IMR-90 (cell line): ENCODE results near the gene DNAJC4. TPM values are rescaled to one million over a fixed set of nuclear protein-coding genes. Genes with fewer than 3 reads are reported as not detected.
A peak's percentile ranks its signal among the peaks of the same experiment; 100 is the strongest.

Source experiments
- ATAC-seq: fragments of 200-7000 bp; cut with Tn5 transposase; 2 replicates; pipeline ENCODE4 v1.9.1; 2020; ENCODE audit warnings: low read depth, mild to moderate bottlenecking, moderate library complexity
- BruUV-seq: library from RNA; stranded (reverse); fragments of 400-500 nt; replicated peaks from 2 replicates; lab custom pipeline; 2021; lab: Mats Ljungman, UMichigan
- CTCF ChIA-PET: fragments of 300-600 bp; formaldehyde crosslinking; extraction: SDS; loops from one replicate; lab custom pipeline; 2021; ENCODE audit warnings: antibody characterized with exemption; lab: Yijun Ruan, JAX
- POLR2A ChIA-PET: fragments of 300-600 bp; sonication (Branson Sonifier 250); formaldehyde crosslinking; loops from one replicate; lab custom pipeline; 2022; ENCODE audit warnings: antibody characterized with exemption; ENCODE audit not compliant: unreplicated experiment; lab: Charles Lee
- DNase-seq: peaks from one replicate; pipeline ENCODE4 v3.0.0; 2013
- H2AFZ ChIP-seq: replicated peaks from 2 replicates; pipeline ENCODE3; 2013; ENCODE audit warnings: low read length, mild to moderate bottlenecking; ENCODE audit not compliant: poor library complexity
- H2AK5ac ChIP-seq: 2 replicates; pipeline ENCODE4 v1.6.1; 2013; ENCODE audit warnings: low read depth, low read length, inconsistent platforms
- H2AK9ac ChIP-seq: replicated peaks from 2 replicates; pipeline ENCODE3; 2013; ENCODE audit warnings: mild to moderate bottlenecking, low read depth, low read length, moderate library complexity; ENCODE audit not compliant: poor library complexity
- H2BK120ac ChIP-seq: 2 replicates; pipeline ENCODE4 v1.6.1; 2013; ENCODE audit warnings: low read depth, low read length, inconsistent platforms
- H2BK15ac ChIP-seq: 3 replicates; pipeline ENCODE4 v1.6.1; 2013; ENCODE audit warnings: low read depth, low read length, inconsistent platforms
- H2BK20ac ChIP-seq: 2 replicates; pipeline ENCODE4 v1.6.1; 2013; ENCODE audit warnings: low read depth, mild to moderate bottlenecking, inconsistent platforms, low read length, moderate library complexity
- H2BK5ac ChIP-seq: 2 replicates; pipeline ENCODE4 v1.6.1; 2013; ENCODE audit warnings: mild to moderate bottlenecking, low read depth, low read length, inconsistent platforms; ENCODE audit not compliant: poor library complexity, severe bottlenecking
- H3K14ac ChIP-seq: replicated peaks from 2 replicates; pipeline ENCODE4 v1.6.1; 2013; ENCODE audit warnings: low read depth, low read length, inconsistent platforms
- H3K18ac ChIP-seq: 2 replicates; pipeline ENCODE4 v1.6.1; 2013; ENCODE audit warnings: low read depth, low read length, control low read depth
- H3K23ac ChIP-seq: 2 replicates; pipeline ENCODE4 v1.6.1; 2013; ENCODE audit warnings: low read depth, low read length, inconsistent platforms
- H3K27ac ChIP-seq: 2 replicates; pipeline ENCODE4 v1.5.1; 2013; ENCODE audit warnings: mild to moderate bottlenecking, control low read depth, low read length; ENCODE audit not compliant: insufficient read depth
- H3K27me3 ChIP-seq: 2 replicates; pipeline ENCODE4 v1.6.1; 2013; ENCODE audit warnings: low read length; ENCODE audit not compliant: control insufficient read depth, insufficient read depth
- H3K36me3 ChIP-seq: 2 replicates; pipeline ENCODE4 v1.6.1; 2013; ENCODE audit warnings: low read length, mixed read lengths; ENCODE audit not compliant: control insufficient read depth, insufficient read depth
- H3K4ac ChIP-seq: 2 replicates; pipeline ENCODE4 v1.6.1; 2013; ENCODE audit warnings: low read depth, low read length, inconsistent platforms
- H3K4me1 ChIP-seq: 2 replicates; pipeline ENCODE4 v1.6.1; 2013; ENCODE audit warnings: low read length, mixed read lengths; ENCODE audit not compliant: control insufficient read depth, insufficient read depth
- H3K4me2 ChIP-seq: 2 replicates; pipeline ENCODE4 v1.6.1; 2013; ENCODE audit warnings: low read depth, mild to moderate bottlenecking, control low read depth, low read length, moderate library complexity
- H3K4me3 ChIP-seq: 2 replicates; pipeline ENCODE4 v1.5.1; 2013; ENCODE audit warnings: low read depth, mild to moderate bottlenecking, control low read depth, low read length, moderate library complexity; ENCODE audit not compliant: insufficient read depth
- H3K56ac ChIP-seq: 2 replicates; pipeline ENCODE4 v1.6.1; 2013; ENCODE audit warnings: low read length, inconsistent platforms; ENCODE audit not compliant: insufficient read depth; ENCODE audit errors: extremely low read depth
- H3K79me1 ChIP-seq, 2 experiments: 2 replicates each; pipeline ENCODE4 v1.6.1; 2013; ENCODE audit warnings: low read length in 2 of 2, inconsistent platforms in 1 of 2, low read depth in 1 of 2
- H3K9ac ChIP-seq: 2 replicates; pipeline ENCODE4 v1.6.1; 2013; ENCODE audit warnings: low read depth, low read length, control low read depth
- H3K9me1 ChIP-seq: 2 replicates; pipeline ENCODE4 v1.6.1; 2013; ENCODE audit warnings: low read length, inconsistent platforms; ENCODE audit not compliant: insufficient read depth
- H3K9me3 ChIP-seq: 2 replicates; pipeline ENCODE4 v1.6.1; 2013; ENCODE audit warnings: low read length; ENCODE audit not compliant: control insufficient read depth, insufficient read depth
- H4K20me1 ChIP-seq: 2 replicates; pipeline ENCODE4 v1.6.1; 2013; ENCODE audit warnings: low read length, inconsistent platforms; ENCODE audit not compliant: insufficient read depth
- H4K5ac ChIP-seq: 2 replicates; pipeline ENCODE4 v1.6.1; 2013; ENCODE audit warnings: mild to moderate bottlenecking, low read depth, low read length, control low read depth
- H4K8ac ChIP-seq, 2 experiments: 2 replicates each; pipeline ENCODE4 v1.6.1; 2013; ENCODE audit warnings: low read depth in 2 of 2, low read length in 2 of 2, control low read depth in 1 of 2, inconsistent platforms in 1 of 2
- H4K91ac ChIP-seq: 2 replicates; pipeline ENCODE4 v1.6.1; 2013; ENCODE audit warnings: low read depth, low read length, inconsistent platforms; ENCODE audit not compliant: insufficient read depth
- BHLHE40 ChIP-seq: fragments of 150-350 bp; IDR thresholded peaks from 2 replicates; pipeline ENCODE4 v1.6.1; 2016; ENCODE audit warnings: mild to moderate bottlenecking, low read depth, low read length
- CEBPB ChIP-seq: IDR thresholded peaks from 2 replicates; pipeline ENCODE4 v1.6.1; 2012; ENCODE audit warnings: low read depth, low read length, improper control_type of control experiment
- CHD1 ChIP-seq: IDR thresholded peaks from 2 replicates; pipeline ENCODE4 v1.6.1; 2012; ENCODE audit warnings: low read depth, low read length, improper control_type of control experiment
- CTCF ChIP-seq: conservative IDR thresholded peaks from 2 replicates; pipeline ENCODE4 v1.5.1; 2012; ENCODE audit warnings: mild to moderate bottlenecking, low read depth, low read length, improper control_type of control experiment
- MAFK ChIP-seq: IDR thresholded peaks from 2 replicates; pipeline ENCODE4 v1.6.1; 2012; ENCODE audit warnings: low read depth, low read length, improper control_type of control experiment
- MAZ ChIP-seq: IDR thresholded peaks from 2 replicates; pipeline ENCODE4 v1.6.1; 2012; ENCODE audit warnings: low read depth, mild to moderate bottlenecking, low read length, improper control_type of control experiment, moderate library complexity, borderline replicate concordance
- MXI1 ChIP-seq: IDR thresholded peaks from 2 replicates; pipeline ENCODE4 v1.6.1; 2012; ENCODE audit warnings: low read depth, mild to moderate bottlenecking, low read length, moderate library complexity, borderline replicate concordance
- NFE2L2 ChIP-seq: fragments of 150-350 bp; IDR thresholded peaks from 2 replicates; pipeline ENCODE4 v1.6.1; 2016; ENCODE audit warnings: low read depth, mild to moderate bottlenecking, low read length
- POLR2A ChIP-seq: IDR thresholded peaks from 2 replicates; pipeline ENCODE4 v1.6.1; 2012; ENCODE audit warnings: mild to moderate bottlenecking, low read depth, low read length
- RAD21 ChIP-seq: IDR thresholded peaks from 2 replicates; pipeline ENCODE4 v1.6.1; 2012; ENCODE audit warnings: low read length, improper control_type of control experiment
- RCOR1 ChIP-seq: IDR thresholded peaks from 2 replicates; pipeline ENCODE4 v1.6.1; 2012; ENCODE audit warnings: mild to moderate bottlenecking, low read length, improper control_type of control experiment; ENCODE audit not compliant: insufficient replicate concordance
- RFX5 ChIP-seq: IDR thresholded peaks from 2 replicates; pipeline ENCODE4 v1.8.0; 2012; ENCODE audit warnings: low read depth, mild to moderate bottlenecking, low read length, moderate library complexity
- USF2 ChIP-seq: fragments of 150-350 bp; IDR thresholded peaks from 2 replicates; pipeline ENCODE4 v1.6.1; 2017; ENCODE audit warnings: mild to moderate bottlenecking, antibody characterized with exemption, low read length, low read depth
- WGBS, 2 experiments: methylation state at CpG; one replicate each; pipeline versions ENCODE4 v1.1.5 to v1.1.7; 2013; ENCODE audit warnings: missing lambda C conversion rate in 2 of 2; ENCODE audit not compliant: insufficient read length in 1 of 2; ENCODE audit errors: extremely low coverage in 2 of 2; 5-methylcytosine and 5-hydroxymethylcytosine counted together
- dilution Hi-C: fragments of 300-500 bp; cut with HindIII; formaldehyde crosslinking; loops from one replicate; pipeline ENCODE4 v1.14.3; 2018; ENCODE audit warnings: low sequenced_read_pairs; ENCODE audit not compliant: unreplicated experiment
- in situ Hi-C: fragments of 300-500 bp; cut with MboI; formaldehyde crosslinking; loops from 3 replicates; pipeline ENCODE4 v1.14.3; 2019; ENCODE audit warnings: low sequenced_read_pairs, inconsistent platforms, mixed read lengths
- intact Hi-C: fragments of 100-400 bp; cut with micrococcal nuclease; formaldehyde crosslinking; loops from 2 replicates; pipeline ENCODE4 v1.10.0; 2022
- polyA plus RNA-seq, 3 experiments: library from polyadenylated mRNA; depleted of rRNA; stranded (reverse); fragments of >200 nt; gene quantifications; 2 replicates each; pipeline ENCODE4 v1.2.3, GENCODE V29; 2012; ENCODE audit warnings: low replicate concordance in 1 of 3
- total RNA-seq: library from RNA; depleted of rRNA; stranded (reverse); fragments of >200 nt; gene quantifications from 2 replicates; pipeline ENCODE4 v1.2.3, GENCODE V29; 2012
- TF ChIP-seq, protein P1 (sequence below): fragments of 150-350 bp; IDR thresholded peaks from 2 replicates; pipeline ENCODE4 v1.6.1; 2016; ENCODE audit warnings: low read depth, mild to moderate bottlenecking, low read length, moderate library complexity, borderline replicate concordance

DNAJC4 gene
- total and polyA plus RNA-seq, 2 of the 4 experiments (the other 2 are of a cell fraction): 2.2 to 22.8 TPM

- intact Hi-C loops (loop anchor here (1.0 kb wide), 1 partner anchor 50 kb away; no protein-coding TSS in a partner anchor), dilution Hi-C loops (no loop called here), in situ Hi-C loops (no loop called here)
- Histone ChIP-seq H3K14ac (peak within 1 kb of the TSS; percentile 97), H4K5ac (peak within 1 kb of the TSS; percentile 92), H3K9ac (peak within 1 kb of the TSS; percentile 97), H3K27me3 (no peaks in the 10 kb centered on the region), H4K8ac (peak within 1 kb of the TSS; percentile 33 to 74; a peak in 3 of 4 replicates), H3K18ac (peak within 1 kb of the TSS; percentile 68), H4K20me1 (peaks cover 8% of the 10 kb centered on the region; the same call in 1 of the 2 replicates), H2BK5ac (peak within 1 kb of the TSS; percentile 77), H3K27ac (peak within 1 kb of the TSS; percentile 88), H2BK120ac (peak within 1 kb of the TSS; percentile 30; the same call in 1 of the 2 replicates), H3K4me2 (peak within 1 kb of the TSS; percentile 100), H4K91ac (peak within 1 kb of the TSS; percentile 91), H3K9me1 (no peaks in the 10 kb centered on the region), H2AFZ (peak within 1 kb of the TSS; percentile 99), H3K23ac (peak within 1 kb of the TSS; percentile 94), H3K4me3 (peak within 1 kb of the TSS; percentile 98), H2BK15ac (no peak within 1 kb of the TSS), H2BK20ac (no peak within 1 kb of the TSS), H2AK9ac (peak within 1 kb of the TSS; percentile 100), H2AK5ac (peak within 1 kb of the TSS; percentile 89), H3K9me3 (no peaks in the 10 kb centered on the region), H3K56ac (peak within 1 kb of the TSS; percentile 82; the same call in 1 of the 2 replicates), H3K4ac (peak within 1 kb of the TSS; percentile 96), H3K79me1 (peaks cover 8 to 51% of the 10 kb centered on the region in 2 experiments), H3K36me3 (peaks cover 10% of the 10 kb centered on the region), H3K4me1 (peaks cover 10% of the 10 kb centered on the region)
- BruUV-seq: no TSS peak
- ATAC-seq: peak; percentile 66
- WGBS, 2 experiments: 0% methylated on average over 37 of the region's 75 CpGs; no CpG with 5 or more reads in 1 of the 2 experiments
- ChIA-PET POLR2A (no interaction called here), CTCF (interaction anchor here (0.6 to 1.7 kb wide), 4 partner anchors 47 to 70 kb away, joined by 3 to 5 read pairs (median 3); no protein-coding TSS in a partner anchor)
- DNase-seq: no peak
- TF ChIP-seq CHD1: no peak
- TF ChIP-seq RCOR1: no peak
- no peak for TF ChIP-seq NFE2L2
- TF ChIP-seq MXI1: no peak
- TF ChIP-seq MAFK: no peak
- peak; percentile 72 for TF ChIP-seq CTCF
- TF ChIP-seq USF2: no peak
- TF ChIP-seq CEBPB: no peak
- TF ChIP-seq MAZ: peak; percentile 55; the same call in 1 of the 2 replicates
- no peak for TF ChIP-seq RAD21
- TF ChIP-seq RFX5: no peak
- TF ChIP-seq BHLHE40: no peak
- TF ChIP-seq, protein P1, sequence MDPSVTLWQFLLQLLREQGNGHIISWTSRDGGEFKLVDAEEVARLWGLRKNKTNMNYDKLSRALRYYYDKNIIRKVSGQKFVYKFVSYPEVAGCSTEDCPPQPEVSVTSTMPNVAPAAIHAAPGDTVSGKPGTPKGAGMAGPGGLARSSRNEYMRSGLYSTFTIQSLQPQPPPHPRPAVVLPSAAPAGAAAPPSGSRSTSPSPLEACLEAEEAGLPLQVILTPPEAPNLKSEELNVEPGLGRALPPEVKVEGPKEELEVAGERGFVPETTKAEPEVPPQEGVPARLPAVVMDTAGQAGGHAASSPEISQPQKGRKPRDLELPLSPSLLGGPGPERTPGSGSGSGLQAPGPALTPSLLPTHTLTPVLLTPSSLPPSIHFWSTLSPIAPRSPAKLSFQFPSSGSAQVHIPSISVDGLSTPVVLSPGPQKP: no peak
- peak; percentile 46; the same call in 1 of the 2 replicates for TF ChIP-seq POLR2A
These were observed 20.8 kb downstream of the DNAJC4 start, which contains the start of gene PLCB3 for GRCh38 chr11:64251016-64251752. TSS of gene PLCB3 (plus strand) at chr11:64251530. CDS start at chr11:64251650, 120 bp downstream.
